ENCODE measurements around the gene ACSL1.
A peak's percentile ranks its signal among the peaks of the same experiment; 100 is the strongest.
"Not testable (repeated sequence)": the region's sequence is repeated elsewhere in the genome, so short reads cannot be mapped to it uniquely, and the experiment has no call there.

ACSL1 gene

DNA sequence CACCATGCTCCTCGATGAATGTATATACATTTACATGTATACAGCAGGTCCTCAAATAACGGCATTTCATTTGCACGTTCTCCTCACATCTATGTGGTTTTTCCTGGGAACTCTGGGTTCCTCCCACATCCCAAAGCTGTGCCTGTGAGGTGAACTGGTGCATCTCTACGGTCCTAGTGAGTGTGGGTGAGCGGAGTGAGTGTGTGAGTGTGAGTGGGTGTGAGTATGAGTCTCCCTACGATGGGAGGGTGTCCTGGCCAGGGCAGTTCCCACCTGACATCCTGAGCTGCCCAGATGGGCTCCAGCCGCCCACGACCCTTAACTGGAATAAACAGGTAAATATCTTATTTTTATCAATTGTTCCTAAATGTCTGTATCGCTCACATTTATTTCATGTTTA lies 40.0 kb downstream of the ACSL1 start:
- no peak for DNase-seq

DNA sequence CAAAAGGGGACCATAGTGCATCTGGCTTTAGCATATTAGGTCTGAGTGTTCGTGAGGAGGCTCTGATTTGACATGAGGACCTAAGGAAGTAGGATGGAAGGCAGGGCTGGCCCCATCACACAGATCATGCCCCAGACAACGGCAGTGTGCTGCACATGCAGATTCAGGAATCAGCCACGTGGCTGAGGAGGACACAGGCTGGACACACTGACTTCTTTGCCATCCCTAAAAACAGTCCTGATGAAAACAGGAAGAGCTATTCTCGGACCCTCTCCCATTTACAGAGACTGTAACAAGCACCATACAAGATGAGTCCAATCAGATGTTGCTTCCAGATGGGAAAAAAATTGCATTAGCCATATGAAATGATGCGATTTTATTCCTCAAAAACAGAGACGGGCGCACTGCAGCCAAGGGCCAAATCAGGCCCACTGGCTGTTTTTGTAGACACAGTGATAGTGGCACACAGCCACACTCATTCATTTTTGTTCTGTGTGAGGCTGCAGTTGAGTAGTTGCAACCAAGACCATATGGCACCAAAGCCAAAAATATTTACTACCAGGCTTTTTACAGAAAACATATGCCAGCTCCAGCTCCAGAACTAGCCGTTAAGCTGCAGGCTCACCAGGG lies 41.0 kb downstream of the ACSL1 start:
- peak; percentile 95 for DNase-seq

DNA sequence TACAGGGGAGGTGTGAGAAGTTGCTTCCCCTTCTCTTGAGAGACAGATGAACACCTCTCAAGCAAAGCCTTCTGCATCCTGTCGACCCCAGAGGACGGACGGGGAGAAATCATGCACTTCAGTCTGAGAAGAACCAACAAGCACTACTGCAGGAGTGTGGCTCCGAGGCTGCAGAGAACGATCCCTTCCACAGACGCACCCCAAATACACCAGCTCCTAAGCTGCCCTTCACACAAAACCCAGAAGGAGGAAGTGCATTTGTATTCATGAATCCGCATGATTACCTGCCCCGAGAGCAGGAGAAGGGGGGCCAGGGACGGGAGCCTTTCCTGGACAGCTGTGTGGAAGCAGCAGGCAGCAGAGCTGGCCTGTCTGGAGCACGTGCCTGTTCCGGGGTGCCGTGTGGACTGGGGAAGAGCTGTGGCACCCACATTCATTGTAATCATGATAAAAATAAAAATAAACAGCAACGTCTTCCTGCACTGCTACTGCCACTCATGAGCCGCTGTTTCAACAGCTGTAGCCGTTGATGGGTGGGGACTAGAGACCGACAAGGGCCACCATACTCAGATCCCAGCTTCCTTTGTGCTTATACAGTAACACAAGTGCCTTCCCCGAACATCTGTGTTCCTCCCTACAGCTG lies 42.9 kb downstream of the ACSL1 start:
- DNase-seq = no peak

DNA sequence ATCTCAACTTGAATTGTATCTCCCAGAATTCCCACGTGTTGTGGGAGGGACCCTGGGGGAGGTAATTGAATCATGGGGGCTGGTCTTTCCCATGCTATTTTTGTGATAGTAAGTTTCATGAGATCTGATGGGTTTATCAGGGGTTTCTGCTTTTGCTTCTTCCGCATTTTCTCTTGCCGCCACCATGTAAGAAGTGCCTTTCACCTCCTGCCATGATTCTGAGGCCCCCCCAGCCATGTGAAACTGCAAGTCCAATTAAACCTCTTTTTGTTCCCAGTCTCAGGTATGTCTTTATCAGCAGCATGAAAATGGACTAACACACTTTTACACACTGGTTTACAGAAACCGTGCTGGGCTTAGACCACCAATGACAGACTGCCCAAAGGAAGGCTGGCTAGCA lies 46.6 kb downstream of the ACSL1 start:
- DNase-seq = not testable (repeated sequence)

DNA sequence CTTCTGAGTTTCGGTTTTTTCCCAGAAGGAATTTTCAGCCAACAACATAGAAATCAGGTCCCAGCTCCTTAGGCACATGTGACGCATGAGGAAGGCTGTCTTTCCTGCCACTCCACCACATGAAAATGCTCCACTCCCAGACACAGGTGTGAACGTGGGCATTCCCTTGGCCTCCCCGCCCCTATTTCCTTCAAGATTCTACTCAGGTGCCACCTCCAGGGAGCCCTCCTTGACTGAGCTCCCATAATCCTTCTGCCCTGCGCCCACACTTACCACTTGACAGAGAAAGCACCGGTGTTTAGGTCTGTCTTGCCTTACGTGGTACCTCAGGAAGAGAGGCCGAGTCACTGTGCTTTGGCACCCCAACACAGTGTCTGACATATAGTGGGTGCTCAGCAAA lies 47.4 kb downstream of the ACSL1 start:
- no peak for DNase-seq

DNA sequence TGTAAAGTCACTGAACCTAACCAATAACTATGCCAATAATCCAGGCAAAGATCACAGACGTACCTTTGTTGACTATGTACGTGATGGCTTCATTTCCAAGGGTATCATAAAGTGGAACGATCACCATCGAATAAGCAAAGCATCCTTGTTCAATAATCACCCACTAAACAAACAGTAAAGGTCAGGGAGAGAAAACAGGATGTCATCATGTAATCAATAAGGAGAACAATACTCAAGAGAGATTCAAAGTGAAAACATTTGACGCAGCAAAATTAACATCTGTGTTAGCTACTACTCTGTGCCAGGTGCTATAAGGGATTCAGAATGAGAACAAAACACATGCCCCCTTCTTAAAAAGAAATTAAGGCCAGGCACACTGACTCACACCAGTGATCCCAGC lies 48.9 kb downstream of the ACSL1 start:
- no peak for DNase-seq

DNA sequence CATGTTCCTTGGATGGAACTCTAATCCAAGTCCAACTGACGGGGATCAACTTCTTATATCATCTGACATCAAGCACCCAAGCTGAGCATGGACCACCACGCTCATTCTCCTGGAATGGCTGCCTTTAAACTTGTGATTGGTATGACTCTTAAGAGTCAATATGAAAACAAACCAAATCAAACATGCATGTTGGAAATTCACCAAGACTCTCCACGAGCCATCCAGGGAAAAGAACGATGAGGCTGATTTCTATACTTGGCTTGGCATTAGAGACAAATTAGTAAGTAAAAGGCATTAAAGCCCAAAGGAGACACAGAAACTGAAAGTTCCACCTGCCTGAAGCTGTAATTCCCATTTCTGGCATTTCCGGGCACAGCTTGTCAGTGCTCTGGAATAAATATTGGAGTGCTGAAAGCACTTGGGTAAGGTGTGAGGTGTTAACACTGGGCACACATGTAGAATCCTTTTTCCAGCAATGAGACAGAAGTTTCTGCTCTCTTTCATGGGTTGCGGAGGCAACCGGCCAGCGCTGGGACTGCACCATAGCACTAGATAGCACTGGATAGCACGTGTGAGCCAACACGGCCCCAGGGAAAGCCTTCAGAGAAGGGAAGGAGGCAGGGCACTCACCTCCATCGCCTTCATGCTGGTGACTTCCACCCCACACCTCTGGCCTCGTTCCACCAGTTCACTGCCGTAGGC lies 49.8 kb downstream of the ACSL1 start:
- no peak for DNase-seq

DNA sequence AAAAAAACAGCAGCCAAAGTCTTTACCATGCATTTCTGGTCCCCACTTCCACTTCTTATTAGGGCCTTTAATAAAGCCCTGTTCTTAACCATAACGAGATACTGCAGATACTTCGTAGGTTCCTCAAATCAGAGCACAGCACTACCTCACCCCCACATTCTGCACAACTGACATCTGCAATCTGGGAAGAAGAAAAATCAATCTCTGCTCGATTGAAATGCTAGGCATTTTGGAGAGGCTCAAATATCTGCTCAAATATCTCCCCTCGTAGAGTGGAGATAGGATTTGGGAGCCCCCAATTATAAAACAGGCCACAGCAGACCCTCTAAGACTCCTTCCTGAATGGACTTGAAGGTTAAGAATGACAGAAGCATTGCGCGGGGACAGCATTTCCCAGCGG lies 51.6 kb downstream of the ACSL1 start:
- DNase-seq = no peak

DNA sequence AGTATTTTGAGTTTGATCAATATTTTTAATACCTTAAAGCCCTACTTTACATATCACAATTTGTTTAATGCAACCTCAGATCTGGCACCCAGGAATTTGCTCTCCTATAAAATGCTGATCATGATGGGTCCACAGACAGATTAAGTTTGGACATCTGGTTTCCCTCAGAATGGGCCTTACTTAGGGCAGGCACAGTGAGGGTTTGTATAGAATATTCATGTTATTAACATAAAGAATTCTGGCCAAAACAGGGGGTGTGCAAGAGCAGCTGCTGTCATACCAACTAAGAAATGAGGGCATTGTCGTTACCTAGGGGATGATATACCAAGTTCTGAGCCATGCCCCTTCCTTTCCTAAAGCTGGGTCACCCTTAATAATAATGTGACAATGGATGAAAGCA lies 54.4 kb downstream of the ACSL1 start:
- DNase-seq = no peak

DNA sequence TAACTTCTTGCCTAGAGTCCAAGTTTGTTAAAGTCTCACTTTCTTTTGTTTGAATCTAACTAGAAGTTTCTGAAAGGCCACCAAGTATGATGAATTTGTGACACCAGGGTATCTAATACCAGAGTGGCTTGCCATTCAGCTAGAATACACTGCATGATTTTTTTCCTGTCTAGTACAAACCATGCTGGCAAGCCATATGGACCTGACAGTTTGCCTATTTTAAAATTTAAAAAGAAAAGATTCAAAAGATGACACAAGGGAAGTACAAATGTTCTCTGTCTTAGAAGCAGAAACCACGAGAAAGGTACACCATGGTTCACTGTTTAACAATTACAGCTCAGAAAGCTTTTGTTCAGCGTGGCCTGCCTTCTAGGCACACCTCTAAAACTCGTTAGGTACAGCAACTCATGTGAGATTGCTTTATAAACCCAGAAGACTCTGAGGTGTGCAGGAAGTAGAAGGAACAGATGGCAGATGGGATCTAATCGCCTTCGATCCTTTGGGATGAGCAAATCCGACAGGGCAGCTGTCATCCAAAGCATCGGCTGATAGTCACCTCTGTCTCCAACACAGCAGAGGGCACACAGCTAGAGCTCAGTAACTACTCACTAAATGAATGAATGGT lies 56.5 kb downstream of the ACSL1 start:
- DNase-seq = peak; percentile 44

DNA sequence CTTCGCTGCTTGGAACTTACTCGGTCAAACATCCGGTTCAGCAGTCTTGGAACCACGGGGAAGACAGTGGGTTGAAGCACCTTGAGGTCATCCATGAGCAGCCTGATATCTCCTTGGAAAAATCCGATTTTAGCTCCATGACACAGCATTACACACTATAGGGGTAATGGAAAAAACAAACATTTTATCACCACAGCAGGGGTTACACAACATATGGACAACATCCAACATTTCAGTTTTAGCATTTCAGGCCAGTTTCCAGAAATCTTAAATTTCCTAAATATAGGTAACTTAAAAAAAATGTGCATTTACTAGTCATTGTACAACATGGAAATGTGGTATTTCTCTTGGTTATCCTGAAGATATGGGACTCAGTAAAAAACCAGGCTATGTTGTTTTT lies 57.5 kb downstream of the ACSL1 start:
- DNase-seq = no peak

DNA sequence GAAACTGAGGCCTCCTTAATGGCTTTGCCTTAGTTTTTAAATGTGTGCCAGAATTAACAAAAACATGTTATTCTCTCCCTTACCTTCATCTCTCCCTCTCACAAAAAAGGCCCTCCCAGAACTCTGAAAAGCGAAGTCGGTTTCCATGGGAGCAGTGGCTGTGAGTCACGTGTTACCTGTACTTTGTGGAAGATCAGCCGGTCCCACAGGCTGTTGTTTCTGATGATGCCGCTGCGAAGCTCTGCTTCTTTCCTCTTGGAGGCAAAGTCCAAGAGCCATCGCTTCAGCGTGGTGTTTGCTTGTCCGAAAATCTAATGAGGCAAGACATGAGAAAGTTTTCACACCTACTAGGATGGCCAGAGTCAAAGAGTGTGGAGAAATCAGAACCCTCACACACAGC lies 59.3 kb downstream of the ACSL1 start:
- no peak for DNase-seq

DNA sequence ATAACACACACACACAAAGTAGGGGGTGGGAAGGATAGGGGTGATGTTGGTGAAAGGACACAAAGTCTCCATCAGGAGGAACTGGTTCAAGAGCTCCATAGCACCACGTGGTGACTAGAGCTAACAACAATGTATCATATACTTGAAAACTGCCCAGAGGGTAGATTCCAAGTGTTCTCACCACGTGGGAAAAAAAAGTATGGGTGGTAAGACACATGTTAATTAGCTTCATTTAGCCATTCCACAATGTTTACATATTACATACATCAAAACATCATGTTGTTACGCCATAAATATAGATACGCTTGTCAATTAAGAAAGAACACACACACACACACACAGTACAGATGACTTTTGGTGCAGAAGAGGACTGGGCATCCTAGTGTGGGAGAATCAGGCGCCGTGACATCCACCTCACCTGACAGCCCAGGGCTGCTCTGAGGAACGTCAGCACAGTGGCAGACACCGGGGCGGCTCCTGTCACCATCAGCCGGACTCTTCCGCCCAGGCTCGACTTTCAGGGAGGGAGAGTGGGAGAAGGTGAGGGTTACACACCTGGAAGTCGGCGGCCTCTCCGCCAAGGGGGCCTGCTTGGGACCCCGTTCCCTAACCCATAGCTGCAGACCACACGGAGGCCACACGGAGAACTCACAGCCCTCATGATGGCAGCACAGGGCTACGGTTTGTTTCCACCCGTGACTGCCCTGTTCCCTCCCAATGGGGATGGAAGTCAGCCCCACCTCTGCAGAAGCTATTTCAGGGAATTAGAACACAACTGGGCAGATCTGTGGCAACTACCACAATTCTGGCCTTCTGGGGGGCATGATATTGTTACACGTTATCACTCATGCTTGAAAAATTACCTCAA lies 60.1 kb downstream of the ACSL1 start:
- DNase-seq = no peak

DNA sequence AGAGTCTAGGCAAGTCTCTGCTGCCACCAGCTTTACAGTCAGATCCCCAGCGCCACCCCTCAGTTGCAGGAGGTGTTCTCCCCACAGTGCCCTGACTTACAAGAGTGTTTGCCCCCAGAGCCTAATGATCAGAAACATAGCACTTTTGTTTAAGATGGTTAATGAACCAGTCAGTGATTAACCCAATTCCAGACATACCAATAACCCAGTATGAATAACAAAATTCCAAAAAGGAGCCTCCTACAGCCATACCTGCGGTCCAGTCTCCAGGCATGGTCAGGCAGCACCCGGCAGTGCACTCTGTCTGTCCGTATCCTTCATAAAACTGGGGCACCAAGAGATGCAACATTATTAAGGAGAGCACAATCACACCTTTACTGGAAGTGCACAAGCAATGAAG lies 61.2 kb downstream of the ACSL1 start:
- DNase-seq = no peak

DNA sequence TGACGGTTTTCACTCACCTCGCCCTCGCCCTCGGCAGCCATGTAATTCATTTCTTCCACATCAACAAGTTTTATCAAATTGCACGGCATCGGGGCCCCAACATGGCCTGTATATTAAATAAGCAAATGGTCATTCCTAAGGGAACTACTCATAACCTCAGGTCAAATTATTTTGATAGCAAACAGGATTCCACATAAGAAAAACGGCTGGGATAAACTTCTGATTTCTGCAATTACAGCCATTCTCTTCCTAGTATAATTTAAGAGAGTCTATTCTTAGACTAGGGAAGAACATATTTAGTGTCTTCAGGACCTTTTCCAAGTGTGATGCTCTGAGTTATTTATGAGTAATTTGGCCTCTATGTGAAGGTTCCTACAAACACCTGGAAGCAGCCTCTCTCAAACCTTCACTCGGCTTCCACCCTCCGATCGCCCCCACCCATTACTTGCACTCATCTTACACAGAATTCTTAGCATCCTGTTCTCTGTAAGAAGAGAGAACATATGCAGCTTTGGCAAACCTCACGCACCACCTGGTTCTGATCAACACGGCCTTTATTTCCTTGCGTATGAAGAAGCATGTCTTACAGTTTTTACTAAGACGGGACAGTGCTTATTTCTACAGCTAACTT lies 62.5 kb downstream of the ACSL1 start:
- DNase-seq = no peak

DNA sequence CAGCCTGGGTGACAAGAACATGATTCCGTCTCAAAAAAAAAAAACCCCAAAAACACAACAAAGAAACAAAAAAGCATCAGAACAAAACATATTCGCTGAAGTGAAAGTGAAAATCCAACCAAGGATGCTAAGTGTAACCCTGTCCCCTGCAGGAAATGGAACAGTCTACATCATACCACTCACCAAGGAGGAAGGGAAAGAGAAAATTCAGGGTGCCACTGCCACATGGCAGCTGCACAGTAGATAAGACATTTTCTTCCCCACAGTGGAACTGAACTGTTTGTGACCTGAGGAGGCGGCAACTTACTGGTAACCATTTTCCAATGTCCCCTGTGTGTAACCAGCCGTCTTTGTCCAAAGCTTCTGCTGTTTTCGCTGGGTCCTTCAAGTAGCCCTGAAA lies 63.7 kb downstream of the ACSL1 start:
- DNase-seq = no peak

DNA sequence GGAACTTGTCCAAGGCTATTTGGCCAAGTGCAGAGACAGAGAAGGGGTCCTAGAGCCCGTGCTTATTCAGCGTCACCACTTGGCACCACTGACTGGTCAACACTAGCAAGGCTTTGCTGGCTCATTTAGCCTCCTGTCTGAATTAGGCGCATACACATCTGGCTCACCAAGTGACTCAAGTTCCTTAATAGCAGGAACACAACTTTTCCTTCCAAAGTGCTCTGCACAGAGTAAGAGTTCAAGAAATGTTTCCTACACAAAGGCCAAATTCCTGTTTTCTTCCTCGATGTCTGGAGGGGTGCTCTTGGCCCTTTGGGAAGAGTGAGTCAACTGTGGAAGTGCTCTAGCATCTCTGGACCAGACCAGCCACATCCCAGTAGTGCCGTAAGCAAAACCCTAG lies 65.1 kb downstream of the ACSL1 start:
- no peak for DNase-seq

DNA sequence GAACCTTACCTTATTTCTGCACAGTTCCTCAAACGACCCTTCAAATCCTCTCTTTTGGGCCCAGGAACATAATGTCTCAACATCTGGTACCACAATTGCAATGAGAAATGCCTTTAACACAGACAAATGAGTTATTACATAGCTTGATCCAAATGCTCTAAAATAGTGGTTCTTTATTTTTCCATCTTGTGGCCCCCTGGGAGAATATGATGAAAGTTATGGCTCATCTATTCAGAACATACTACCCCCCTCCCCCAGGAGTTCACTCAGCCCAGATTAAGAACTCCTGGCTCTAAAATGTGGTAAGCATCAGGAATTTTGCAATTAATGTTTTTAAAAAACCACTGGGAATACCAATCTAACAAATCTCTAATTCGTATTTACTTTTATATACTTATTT lies 68.0 kb downstream of the ACSL1 start:
- no peak for DNase-seq

DNA sequence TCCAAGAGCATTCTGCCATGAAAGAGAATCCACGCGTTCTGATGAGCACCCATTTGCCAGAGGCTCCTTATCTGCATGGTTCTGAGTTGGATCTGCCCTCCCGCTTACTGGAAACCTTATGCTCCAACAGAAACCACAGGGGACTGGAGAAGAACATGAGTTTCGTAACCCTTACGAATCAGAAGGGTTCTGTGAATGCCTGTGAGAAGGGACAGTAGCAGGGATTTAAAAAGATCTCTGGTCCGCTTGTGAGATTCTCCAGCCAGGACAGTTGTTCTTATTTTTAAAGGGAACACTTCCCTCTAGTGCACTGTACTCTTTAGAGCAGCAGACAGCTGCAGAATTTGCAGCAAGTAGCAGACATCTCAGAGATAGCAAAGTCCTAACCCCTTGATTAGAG lies 69.4 kb downstream of the ACSL1 start:
- DNase-seq = no peak

DNA sequence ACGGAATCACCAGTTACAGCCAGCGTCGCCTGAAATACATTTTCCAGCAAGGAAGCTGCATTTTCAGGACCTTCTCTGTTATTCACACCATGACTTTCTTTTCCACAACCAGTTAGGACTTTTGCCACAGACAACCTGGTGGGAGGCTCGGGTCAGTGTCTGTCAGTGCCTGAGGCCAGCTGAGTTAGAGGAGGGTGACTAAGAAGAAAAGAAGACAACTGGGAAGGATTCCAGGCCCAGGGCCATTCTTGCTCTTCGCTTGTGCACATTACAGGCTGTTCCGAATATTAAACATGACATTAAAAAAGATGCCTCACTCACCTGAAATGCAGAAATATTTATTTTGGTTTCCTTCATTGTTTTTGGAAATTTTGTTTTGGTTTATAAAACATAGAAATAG lies 70.5 kb downstream of the ACSL1 start:
- DNase-seq = no peak

DNA sequence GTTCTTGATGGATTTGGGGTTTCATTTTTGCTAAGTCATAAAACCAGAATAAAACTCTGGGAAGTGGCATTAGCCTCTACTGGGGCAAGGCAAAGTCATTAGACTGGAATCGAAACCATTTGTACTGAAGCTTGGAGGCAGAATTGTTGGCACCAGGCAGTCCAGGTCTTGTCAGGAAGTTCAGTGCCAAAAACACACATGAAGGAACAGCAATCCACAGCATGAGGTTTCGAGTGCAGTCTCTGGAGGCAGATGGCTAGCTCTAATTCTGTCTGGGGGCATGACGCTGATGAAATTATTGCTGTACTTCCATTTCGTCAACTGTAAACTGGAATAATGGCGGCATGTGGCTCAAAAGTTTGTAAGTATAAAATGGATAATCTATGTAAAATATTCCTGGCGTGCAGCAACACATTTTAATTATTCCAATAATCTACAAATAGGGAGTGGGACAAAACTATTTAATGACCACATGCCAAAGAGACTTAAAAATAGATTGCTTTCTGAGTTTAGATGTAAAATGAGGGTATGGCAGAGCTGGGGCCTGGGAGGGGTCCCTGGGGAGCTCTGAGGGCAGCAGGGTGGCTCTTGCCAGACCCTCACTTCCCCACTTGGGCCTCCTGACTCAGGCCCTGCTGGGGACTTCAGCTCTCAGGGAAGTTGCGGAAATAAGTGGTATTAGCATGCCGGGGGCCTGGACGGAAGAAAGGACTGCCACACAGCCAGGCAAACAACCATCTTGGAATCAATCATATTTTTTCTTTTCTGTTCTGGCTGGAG lies 73.1 kb downstream of the ACSL1 start:
- DNase-seq = no peak

DNA sequence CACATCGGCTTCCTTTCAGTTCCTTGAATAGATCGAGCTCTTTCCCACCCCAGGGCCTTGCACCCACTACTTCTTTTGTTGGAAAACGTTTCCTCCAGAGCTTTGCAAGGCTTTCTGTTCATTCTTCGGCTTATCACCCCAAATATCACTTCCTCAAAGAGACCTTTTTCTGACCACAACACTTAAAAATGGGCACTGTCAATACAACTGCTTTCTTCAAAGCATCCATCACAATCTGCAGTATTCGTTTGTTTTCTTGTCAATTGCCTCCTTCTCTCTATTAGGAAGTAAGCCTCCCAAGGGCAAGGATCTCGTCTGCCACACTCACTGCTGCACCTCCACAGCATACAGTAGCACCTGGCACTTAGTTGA lies 74.2 kb downstream of the ACSL1 start:
- no peak for DNase-seq
